DMS 273 treated with DMSO at 0.1 percent for 48 hours (cell line): ENCODE data around the gene KIF1B.
"Not testable (repeated sequence)": the region's sequence is repeated elsewhere in the genome, so short reads cannot be mapped to it uniquely, and the experiment has no call there.

Experiments
- DNase-seq: peaks from one replicate; lab custom pipeline; 2025; lab: John Stamatoyannopoulos, UW

KIF1B gene

DNA sequence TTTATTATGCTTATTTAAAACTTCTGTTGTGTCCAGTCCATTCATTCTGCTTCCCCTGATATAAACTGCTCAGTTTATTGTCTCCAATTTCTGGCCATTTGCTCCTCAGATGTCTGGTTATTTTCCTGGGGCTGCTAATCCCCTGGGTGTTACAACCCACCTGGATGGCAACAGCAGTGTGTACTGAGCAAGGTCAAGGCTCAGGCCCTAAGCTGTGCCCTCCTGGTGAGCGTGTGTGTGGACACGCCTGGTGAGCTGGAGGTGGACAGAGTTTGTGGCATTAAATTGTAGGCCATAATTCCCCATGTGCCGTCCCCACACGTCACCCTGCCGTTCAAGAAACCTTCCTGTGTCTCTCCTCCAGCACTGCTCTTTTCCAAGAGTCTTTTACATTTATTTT is 18.1 kb upstream of the KIF1B start:
- no peak for DNase-seq

DNA sequence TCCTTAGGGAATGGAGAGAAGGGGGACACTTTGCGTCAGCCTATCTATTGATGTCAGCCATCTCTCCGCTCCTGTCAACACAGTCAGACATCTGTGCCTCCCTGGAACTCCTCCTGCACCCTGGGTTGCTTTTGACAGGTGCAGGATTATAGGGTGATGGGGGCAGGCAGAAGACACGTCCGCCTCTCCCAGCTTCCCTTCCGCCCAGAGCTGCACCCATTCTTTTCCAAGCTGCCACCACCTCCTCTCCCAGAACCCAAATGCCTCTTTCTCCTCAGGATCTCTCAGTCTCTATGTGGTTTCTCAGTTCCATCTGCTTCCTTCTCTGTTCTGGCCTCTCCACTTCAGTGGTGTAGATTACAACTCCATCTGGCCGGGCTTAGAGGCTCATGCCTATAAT is 17.1 kb upstream of the KIF1B start:
- peak; percentile 96 for DNase-seq

DNA sequence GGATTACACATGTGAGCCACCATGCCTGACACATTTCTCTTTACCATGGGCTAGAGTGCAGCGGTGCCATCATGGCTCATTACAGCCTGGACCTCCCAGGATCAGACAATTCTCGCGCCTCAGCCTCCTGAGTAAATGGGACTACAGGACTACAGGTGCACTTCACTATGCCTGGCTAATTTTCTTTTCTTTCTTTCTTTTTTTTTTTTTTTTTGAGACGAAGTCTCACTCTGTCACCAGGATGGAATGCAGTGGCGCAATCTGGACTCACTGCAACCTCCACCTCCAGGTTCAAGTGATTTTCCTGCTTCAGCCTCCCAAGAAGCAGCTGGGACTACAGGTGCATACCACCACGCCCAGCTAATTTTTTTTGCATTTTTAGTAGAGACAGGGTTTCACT is 14.8 kb upstream of the KIF1B start:
- DNase-seq: no peak

DNA sequence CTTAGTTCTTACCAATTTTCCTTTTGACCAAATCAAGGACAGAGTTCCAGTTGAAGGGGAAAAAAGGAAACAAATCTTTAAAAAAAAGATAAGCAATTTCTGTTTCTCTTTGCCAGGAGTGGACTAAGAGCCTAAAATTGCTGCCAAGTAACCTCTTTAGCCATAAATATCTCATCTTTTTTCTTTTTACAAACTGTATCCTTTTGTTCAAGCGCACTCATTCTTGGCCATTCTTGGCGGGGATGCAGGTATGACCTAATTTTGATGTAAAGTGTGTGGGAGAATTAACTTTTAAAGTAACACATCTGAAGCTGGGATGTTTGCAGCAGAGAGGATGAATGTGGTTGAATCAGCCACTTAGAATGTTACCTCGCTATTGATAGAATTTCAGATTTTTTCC is 13.4 kb upstream of the KIF1B start:
- no peak for DNase-seq

DNA sequence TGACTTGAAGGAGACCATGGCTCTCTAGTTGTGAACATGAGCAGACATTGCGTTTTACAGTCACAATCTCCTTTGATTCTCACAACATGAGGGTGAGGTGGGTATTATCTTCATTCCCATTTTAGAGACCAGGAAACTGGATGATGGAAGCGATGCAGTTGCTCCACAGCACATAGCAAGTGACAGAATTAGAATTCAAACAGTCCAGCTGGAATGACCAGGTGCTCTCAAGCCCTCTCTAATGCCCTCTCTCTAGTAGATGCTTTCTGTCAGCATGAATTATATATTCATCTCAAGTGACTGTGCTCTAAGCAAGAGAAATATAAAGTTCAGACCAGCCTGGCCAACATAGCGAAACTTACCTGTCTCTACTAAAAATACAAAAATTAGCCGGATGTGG is 9.8 kb upstream of the KIF1B start:
- no peak for DNase-seq

DNA sequence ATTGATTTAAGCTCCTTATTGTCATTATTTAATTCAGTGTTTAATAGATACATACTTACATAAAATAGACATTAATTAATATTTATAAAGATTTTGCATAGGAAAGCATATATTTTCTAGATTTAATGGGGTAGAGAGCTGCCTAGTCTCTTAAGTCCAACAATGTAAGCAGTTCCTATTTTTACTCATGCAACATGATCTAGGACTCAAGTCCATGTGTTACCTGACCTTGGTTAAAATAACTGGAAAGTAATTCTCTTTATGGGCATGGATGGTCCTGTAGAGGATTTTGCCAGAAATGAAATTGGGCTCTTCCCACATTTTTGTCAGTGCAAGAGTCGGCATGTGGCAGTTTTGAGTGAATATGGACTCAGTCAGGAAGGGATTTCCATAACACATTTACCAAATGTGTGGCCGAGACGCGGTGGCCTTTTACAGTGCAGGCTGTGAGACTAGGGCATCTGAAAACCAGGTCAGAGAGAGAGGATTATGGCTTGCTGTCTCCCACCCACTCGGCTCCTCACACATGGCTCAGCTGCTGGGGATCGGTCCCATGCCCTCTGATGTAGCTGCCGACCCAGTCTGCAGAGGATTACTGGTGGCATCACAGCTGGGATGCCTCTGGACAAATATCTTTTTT is 6.2 kb upstream of the KIF1B start:
- DNase-seq: no peak

DNA sequence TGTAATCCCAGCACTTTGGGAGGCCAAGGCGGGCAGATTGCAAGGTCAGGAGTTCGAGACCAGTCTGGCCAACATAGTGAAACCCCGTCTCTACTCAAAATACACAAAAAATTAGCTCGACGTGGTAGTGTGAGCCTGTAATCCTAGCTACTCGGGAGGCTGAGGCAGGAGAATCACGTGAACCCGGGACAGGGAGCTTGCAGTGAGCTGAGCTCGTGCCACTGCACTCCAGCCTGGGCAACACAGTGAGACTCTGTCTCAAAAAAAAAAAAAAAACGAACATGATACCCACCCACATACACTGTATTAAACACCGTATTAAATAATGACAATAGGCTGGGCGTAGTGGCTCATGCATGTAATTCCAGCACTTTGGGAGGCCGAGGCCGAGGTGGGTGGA is 5.2 kb upstream of the KIF1B start:
- DNase-seq: not testable (repeated sequence)

DNA sequence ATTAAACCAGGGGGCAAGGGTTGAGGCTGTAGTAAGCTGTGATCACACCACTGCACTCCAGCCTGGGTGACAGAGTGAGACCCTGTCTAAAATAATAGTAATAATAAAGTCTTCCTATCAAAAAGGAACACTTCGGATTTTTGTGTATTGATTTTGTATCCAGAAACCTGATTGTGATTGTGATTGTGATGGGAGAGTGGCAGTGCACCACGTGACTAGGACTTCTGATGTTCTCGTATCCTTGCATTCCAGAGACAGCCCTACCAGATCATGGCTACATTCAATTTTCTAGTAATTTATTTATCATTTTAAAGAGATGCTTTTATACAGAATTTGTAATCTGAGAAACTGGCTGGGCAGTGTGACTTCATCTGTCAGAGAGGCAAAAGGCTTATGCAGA is 2.6 kb upstream of the KIF1B start:
- DNase-seq: no peak

DNA sequence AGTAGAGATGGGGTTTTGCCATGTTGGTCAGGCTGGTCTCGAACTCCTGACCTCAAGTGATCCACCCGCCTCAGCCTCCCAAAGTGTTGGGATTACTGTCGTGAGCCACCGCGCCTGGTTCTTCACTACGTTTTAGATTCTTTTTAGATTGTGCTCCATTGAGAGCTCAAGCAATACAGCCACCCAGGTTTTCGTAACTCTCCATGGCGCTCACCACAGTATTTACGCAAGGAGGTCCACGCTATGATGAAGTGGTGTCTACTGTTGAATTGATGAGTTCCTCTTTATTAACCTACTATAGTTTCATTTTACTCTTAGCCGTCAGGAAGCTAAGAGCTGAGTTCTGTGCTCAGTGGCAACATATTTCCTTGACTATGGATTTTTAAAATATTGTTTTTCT is 1.8 kb upstream of the KIF1B start:
- DNase-seq: no peak

DNA sequence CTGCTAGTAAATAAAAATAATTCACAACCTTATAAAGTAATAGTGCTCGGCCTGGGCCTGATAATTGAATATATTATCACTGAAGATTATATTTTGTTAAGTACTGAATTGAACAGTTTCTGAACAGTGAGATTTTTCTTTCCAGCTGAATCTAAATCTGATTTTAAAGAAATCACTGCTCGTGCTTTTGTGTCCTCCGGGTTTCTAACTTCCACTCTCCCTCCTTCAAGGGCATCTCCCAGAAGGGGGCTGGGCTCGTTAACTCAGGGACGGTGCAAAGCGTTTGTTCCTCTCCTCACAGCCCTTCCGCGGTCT is 823 bp upstream of the KIF1B start:
- DNase-seq: no peak

DNA sequence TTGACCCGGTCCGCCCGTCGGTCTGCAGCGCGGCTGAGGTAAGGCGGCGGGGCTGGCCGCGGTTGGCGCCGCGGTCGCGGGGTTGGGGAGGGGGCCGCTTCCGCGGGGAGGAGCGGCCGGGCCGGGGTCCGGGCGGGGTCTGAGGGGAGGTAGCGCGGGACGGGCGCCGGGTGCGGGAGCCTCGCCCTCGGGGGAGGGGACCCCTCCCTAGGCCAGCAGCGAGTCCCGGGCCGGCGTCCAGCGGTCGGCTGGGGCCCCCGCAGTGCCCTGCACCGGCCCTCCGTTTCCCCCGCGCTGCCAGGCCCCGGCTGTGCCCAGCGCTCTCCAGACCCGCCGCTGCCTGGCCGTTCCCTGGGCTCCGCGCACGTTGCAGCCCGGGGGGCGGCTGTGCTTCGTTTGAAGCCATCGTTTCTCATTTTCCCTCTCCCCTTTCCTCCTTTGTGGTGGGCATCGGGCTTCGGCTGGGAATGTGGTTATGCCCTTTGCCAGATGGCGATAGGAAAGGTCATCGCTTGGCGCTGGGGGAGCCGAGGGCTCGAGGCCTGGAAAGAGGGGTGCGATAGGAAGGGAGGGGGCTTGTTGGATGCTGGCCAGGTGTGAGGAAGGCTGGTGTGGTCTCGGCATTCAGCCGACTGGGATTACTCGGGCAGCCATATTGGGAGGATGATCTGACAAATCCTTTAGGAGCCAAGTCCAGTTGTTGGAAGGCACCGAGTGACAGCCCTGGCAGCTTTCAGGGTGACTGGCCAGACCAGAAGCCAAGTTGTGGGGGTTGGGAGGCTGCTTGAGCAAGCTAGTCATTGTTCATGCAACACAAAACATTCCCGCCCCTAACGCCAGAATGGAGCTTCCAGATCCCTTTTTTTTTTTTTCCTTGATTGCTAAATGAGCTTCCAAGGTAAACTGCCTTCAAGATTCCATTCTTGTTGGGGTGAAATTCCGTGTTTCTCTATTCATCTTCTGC is 753 bp downstream of the KIF1B start:
- no peak for DNase-seq

DNA sequence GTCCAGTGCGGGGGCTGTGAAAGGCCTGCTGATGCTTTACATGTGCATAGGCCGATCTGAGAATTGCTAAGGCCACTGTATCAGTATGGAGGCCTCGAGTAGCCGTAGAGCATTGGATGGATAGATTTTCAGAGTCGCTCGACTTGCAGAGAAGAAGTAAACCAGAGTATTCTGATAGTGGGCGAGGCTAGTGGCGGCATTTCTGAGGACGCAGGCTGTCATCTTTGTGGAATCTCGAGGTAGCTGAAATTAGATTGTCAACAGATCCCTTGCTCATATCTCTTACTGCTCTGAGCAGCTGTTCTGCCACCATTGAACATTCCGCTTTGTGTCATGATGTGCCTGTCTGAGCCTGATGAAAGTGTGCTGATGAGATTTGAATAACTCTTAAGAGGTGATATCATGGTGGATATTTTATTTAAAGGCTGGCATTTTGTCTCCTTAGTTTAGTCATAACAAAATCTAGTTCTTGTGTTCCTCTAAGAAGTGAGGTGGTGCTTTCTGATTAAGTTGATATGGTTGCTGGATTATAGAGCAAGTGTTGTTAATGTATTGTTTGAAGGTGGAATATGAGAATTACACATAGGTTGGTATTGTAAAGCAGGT is 1.5 kb downstream of the KIF1B start:
- DNase-seq: no peak

DNA sequence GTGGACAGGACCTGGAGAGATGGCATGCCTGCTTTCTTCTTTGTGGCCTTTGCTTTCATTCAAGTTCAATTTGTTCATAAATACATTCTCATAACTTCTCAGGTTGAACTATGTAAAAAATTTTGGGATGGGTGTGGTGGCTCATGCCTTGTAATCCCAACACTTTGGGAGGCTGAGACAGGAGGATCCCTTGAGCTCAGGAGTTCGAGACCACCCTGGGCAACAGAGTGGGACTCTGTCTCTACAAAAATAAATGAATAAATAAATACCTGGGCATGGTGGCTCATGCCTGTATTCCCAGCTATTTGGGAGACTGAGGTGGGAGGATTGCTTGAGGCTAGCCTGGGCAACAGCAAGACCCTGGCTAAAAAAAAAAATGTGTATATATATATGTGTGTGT is 2.1 kb downstream of the KIF1B start:
- no peak for DNase-seq

DNA sequence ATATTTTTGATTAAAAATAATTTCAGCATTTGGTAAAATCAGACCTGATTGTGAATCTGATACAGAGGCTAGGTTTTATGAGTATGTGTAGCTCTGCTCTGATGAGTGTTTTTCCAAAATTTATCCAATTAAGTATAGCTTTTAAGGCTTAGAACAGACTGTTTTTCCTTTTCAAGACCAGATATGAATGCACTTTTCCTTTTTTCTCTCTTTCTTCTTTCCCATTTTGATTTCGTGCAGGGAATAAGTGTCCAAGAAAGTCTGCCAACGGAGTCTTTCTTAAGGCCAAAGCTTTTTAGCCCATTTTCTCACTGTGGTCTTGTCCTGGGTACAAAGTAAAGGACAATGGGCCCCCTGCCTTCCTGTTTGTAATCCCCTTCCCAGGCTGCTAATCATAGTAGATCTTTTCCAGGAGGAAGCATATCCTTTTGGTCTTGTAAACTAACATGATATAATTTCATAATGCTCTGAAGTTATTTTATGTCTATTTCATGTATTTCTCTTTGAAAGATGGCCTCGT is 2.9 kb downstream of the KIF1B start:
- no peak for DNase-seq

DNA sequence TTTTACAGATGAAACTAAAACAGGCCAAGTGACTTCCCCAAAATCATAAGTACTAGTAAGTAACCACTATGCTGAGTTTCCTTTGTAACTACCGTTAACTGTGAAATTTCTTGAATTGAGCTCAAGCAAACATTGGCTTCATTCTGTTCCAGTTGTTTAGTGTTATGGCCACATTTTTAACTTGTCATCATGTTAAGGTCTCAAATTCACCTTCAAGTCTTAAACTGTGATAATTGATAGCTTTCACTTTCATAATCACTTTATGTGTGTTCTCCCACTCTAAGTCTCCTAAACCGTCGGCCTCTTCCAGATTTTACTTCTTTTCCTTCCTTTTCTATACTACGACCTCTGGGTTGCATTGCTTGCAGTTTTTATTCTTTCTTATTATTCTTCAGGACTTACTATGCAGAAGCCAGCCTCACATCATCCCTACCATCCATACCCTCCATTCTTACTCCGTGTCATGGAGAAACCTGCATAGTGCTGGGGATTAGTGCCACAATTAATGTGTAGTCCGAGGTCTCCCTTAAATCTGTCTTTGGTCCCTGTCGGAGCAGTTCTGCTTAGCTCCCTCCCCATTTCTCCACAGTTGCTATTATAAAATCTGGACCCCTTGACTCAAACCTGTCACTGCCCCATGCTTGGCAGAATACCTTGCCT is 5.8 kb downstream of the KIF1B start:
- no peak for DNase-seq

DNA sequence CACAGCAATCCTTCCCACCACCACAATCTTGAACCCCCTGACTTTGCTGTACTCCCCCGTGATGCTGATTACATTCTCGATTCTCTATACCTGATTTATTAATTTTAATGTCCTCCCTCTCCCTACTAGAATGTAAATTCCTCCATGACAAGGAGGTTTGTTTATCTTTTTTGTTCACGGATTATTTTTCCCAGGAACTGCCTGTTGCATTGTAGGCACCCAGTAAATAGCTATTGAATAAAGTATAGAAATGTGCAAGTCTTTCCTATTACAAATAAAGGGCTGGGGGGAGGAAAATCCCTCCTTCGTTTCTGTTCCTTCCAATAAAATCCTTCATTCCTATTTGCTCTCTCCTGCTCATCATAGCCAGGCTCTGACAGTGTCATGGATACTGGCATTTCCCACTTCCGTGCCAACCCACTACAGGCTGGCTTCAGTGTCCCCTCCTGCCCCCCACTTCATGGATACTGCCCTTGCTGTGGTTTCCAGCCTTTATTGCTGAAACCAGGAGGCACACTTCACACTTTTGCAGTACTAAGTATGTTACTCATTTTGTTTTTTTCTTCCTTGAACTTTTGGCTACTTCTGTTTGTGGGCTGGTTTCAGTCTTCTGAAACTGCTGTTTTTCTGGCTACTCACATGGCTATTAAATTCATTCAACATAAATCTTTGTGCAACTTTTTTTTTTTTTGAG is 7.5 kb downstream of the KIF1B start:
- no peak for DNase-seq

DNA sequence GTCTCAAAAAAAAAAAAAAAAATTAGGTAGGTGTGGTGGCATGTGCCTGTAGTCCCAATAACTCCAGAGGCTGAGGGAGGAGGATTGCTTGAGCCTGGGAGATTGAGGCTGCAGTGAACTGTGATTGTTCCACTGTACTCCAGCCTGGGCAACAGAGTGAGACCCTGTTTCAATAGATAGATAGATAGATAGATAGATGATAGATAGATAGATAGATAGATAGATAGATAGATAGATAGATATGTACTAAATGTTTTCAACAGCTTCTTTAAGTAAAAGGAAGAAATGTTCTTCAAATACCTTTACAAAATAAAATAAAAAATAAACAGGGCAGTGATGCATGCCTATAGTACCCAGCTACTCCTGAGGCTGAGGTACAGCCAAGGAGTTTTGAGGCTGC is 9.8 kb downstream of the KIF1B start:
- DNase-seq: no peak

DNA sequence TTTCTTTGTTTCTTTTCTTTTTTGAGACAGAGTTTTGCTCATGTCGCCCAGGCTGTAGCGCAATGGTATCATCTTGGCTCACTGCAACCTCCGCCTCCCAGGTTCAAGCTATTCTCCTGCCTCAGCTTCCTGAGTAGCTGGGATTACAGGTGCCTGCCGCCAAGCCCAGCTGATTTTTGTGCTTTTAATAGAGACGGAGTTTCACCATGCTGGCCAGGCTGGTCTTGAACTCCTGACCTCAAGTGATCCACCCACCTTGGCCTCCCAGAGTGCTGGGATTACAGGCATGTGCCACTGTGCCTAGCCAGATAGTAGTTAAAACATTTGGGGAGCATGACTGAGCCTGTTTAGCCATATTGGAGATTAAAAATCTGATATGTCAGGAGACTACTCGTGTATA is 10.3 kb downstream of the KIF1B start:
- not testable (repeated sequence) for DNase-seq

DNA sequence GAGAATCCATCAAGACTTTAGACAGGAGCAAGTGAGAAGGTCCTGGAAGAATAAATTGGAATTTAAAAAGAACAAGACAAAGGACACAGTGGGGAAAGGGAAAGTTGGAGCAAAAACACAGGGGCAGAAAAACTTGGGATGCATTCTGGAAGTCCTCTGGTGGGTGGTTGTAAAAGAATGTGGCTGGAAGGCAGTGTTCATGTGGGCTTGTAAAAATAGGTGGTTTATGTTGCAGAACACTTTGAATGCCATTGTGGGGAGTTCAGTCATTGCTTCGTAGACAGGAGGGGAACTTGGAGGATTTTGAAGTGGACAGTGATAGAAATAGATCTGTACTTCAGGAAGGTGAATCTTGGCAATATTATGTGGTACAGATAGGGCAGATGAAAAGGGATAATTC is 15.2 kb downstream of the KIF1B start:
- no peak for DNase-seq

DNA sequence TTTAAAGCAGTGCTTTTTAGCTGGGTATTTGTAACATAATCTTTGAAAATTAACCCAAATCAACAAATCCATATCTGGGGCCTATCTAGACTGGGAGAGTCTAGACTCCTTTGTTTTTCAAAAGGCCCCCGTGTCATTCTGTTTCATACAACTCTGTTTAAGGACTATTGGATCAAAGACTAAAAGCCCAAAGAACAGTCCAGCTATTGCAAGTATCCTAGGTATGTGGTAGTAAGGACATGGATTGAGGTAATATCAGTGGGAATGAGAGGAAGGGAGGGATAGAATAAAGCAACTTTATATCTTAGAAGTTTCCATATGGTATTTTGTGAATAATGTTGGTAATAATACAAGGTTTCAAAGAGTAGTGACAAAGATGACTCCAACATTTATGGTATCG is 18.2 kb downstream of the KIF1B start:
- no peak for DNase-seq

DNA sequence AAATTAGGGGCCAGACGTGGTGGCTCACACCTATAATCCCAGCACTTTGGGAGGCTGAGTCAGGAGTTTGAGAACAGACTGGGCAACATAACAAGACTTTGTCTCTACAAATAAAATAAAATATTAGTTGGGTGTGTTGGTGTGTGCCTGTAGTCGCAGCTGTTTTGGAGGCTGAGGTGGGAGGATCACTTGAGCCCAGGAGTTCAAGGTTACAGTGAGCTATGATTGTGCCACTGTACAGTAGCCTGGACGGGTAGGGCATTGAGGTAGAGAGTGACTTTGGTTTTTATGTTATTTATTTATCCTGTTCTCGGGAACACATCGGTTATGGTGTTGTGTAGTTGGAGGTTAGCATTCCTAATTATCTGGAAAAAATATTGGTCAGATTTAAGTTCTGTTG is 19.5 kb downstream of the KIF1B start:
- DNase-seq: no peak

DNA sequence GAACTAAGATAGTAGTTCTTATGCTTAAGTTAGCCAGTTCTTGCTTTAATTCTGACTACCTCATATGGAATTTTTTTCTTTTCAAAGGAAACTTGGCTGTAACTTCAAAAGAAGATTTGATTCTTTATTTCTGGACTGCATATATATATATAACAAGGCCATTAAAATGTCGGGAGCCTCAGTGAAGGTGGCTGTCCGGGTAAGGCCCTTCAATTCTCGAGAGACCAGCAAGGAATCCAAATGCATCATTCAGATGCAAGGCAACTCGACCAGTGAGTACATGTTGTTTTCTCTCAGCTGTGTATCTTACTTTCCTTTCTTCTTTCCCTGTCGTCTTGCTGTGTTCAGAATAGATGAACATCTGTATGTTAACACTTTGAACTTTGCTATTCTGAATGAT is 21.8 kb downstream of the KIF1B start:
- DNase-seq: no peak
